ENCODE results near the gene EEPD1.

EEPD1 gene

DNA sequence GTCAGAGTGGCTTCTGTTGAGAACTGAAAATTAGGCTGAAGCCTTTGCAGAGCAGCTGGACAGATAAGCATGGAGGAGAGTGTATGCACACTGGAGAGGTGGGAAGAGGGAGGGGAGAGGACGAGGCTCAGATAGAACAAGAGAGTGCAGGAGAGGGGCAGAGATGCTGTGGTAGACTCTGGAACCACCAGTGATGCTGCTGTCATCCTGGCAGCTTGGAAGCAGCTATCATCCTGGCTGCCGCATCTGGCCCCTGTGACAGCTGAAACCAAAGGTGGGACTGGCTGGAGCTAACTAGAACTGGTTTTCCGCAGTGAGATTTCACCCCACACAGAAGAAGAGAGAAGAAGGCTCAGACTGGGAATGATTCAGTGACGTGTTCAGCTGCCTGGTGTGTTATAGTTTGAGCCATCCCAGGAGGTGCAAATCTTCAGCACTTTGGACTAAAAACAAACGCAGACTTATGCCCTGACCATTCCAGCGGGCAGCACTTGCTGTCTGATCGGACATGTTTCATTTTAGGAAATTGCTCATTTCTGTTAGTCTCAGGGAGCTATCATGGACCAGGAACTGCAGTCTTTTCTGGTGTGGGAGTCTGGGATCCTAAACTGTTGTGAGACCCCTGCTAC lies 38.4 kb downstream of the EEPD1 start:
- DNase-seq (ENCODE audit: low read depth): no peak

GRCh38 chr7:36192053-36192824 lies 39.2 kb downstream of the EEPD1 start:
- no peak for DNase-seq (ENCODE audit: low read depth)

- no peak for DNase-seq (ENCODE audit: low read depth)
Observed at GRCh38 chr7:36192877-36193276, 39.8 kb downstream of the EEPD1 start.

DNA sequence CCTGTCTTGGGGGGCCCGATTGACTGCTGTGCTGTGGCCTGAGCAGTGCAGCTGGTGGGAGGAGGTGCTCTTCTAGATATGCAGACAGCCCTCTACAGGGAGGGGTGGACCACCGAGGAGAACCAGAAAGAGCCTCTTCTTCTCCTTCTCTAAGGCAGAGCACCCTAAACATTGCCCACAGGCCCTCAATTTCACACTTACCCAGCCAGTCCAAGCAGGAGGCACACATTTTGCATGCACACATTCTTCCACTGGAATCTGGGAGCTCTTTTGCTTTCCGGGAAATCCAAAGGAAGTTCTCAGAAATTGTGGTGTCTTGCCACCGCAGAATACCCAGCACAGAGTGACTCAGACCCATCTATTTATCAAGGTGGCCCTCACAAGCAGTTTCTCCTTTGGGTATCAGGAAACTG lies 45.8 kb downstream of the EEPD1 start:
- no peak for DNase-seq (ENCODE audit: low read depth)

GRCh38 chr7:36199329-36199728 lies 46.3 kb downstream of the EEPD1 start:
- DNase-seq (ENCODE audit: low read depth): no peak

DNA sequence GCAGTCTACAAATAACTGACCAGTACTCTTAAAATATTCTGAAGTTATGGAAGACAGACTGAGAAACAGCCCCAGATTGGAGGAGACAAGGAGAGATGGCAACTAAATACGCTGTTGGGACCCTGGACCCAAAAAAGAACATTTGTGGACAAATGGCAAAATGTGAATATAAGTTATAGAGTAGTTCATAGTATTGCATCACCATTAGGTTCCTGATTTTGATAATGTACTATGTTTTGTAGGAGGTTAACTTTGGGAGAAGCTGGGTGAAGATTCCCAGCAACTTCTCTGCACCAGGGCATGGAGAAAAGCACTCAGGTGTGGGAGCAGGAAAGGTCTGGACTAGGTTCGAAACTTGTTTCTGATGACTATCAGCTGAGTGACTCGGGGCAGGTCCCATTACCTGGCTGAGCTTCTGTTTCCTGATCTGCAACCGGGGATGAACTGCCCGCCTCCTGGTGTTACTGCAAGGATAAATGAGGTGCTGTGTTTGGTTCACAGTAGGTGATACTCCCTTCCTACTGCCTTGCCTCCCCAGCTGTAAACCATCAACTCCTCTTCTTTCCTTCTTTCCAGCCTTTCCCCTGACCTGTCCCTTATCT lies 48.2 kb downstream of the EEPD1 start:
- no peak for DNase-seq (ENCODE audit: low read depth)

GRCh38 chr7:36202398-36202797 lies 49.3 kb downstream of the EEPD1 start:
- no peak for DNase-seq (ENCODE audit: low read depth)

- DNase-seq (ENCODE audit: low read depth): no peak
Observed at GRCh38 chr7:36203071-36203790, 50.2 kb downstream of the EEPD1 start.

DNA sequence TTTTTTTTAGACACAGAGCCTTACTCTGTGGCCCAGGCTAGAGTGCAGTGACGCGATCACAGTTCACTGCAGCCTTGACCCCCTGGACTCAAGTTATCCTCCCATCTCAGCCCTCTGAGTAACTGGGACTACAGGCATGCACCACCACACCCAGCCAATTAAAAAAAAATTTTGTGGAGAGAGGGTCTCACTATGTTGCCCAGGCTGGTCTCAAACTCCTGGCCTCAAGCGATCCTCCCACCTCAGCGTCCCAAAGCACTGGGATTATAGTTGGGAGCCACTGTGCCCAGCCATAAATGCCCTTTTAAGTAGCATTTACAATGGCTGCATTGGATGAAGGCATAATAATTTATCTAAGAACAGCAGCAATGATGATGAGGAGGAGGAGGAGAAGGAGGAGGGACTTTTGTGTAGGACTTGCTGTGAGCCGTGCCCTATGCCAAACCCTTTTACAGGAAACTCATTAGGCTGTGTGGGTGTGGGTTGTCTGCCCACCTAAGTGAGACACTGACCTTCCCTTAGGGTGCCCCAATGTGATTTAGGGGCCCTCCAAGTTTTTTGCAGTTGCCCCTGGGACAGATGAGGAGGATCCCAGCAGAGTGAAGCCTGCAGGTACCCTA lies 51.1 kb downstream of the EEPD1 start:
- no peak for DNase-seq (ENCODE audit: low read depth)

DNA sequence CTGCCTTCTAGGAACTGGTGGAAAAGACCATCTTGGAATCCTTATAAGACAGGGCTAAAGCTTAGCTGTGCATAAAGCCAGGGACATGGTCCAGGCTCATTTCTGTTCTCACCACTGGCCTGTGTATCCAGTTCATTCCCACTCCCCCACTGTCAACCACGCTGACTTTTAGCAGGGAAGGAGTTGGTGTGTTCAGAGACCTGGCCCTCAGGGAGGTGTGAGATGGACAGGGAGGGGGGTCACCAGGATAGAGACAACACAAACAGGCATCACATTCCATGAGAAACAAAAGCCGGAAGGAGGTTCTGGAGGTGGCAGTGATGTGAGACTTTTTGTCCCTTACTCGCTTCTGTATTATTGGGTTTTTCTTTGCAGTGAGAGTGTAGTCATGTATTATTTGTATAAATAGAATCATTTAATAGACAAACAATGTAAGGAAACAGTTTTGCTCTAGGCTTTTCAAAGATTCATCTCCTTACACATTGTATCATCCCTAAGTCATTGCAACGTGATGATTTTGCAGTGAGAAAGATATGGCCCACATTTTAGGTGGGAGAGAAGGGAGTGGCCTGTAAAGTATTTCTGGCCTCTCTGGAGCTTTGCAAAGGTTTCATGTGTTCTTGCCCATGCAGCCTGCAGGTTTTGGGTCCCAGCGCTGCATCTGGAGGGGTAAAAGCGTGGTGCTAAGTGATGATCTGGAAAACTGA lies 52.0 kb downstream of the EEPD1 start:
- no peak for DNase-seq (ENCODE audit: low read depth)

GRCh38 chr7:36205803-36206202 lies 52.7 kb downstream of the EEPD1 start:
- DNase-seq (ENCODE audit: low read depth): no peak

DNA sequence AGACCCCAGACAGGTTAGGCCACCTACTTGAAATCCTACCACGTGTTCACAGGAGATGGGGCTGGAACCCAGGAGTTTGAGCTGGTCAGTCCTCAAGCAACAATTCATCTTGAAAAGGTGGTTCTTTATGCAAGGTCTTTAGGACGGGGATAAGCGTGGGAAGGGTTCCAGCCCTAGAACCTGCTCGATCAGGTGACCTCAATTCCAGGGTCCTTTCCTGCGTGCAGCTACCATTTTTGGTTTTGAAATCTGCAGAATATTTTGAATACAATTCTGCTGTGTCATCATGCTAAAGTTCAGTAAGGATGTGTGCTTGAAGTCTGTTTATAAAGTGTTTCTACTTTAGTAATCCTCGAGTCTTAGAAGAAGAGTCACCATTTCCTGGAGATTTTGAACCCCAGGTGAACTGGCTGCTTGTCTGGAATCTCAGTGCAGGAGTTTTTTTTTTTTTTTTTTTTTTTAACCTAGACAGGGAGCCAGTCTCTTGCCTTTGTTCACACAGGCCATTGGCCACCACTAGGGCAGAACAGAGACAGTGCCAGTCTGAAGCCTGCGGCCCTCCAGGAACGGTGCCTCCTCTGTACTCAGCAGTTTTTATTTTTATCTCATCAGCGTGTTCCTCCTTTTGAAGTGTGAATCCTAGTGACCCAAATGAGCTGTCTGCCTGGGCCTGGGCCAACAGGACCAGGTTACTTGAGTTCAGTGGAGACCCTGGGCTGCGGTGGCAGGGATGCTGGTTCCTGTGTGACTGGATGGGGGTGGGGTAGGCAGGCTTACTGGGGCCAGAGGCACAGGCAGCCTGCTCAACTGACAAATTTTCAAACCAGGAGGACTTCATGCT lies 54.6 kb downstream of the EEPD1 start:
- no peak for DNase-seq (ENCODE audit: low read depth)

GRCh38 chr7:36208426-36208825 lies 55.4 kb downstream of the EEPD1 start:
- no peak for DNase-seq (ENCODE audit: low read depth)

DNA sequence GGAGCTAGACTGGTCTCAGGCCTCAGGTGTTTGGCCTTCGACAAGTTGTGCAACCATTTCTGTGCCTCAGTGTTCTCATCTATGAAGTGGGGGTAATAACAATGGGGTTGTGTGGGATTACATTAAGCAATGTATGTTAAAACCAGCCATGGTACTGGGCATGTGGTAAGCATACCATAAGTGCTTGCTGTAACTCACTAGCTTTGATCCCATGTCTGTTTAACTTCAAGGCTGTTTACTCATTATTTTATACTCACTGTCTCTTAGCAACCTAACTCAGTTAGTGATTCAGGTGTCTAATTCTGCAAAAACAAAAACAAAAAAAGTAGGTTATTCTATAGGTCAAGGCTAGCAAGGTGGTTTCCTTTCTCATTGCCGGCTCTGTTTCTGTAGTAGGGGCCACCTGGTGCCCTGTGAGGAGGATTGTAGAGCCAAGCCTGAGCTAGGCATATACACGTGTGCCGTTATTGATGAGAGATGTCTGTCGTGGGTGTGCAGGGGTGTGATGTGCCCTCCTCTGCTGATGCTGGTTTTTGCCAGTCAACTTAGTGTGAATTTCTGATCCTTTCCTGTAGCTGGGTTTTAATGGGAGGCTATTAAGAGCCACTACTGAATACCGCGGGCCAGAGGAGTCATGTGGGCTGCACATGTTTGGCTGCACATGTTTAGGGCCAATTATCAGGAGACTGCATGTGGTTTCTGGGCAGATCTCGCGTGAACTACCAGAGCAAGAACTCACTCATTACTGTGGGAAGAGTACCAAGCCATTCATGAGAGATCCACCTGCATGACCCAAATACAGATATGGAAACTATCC lies 56.2 kb downstream of the EEPD1 start:
- DNase-seq (ENCODE audit: low read depth): no peak

- no peak for DNase-seq (ENCODE audit: low read depth)
Observed at GRCh38 chr7:36209814-36210183, 56.7 kb downstream of the EEPD1 start.

GRCh38 chr7:36210291-36210922 lies 57.4 kb downstream of the EEPD1 start:
- no peak for DNase-seq (ENCODE audit: low read depth)

GRCh38 chr7:36214608-36215456 lies 61.8 kb downstream of the EEPD1 start:
- no peak for DNase-seq (ENCODE audit: low read depth)

- no peak for DNase-seq (ENCODE audit: low read depth)
Observed at GRCh38 chr7:36215457-36215765, 62.4 kb downstream of the EEPD1 start.
